ENCODE measurements around the gene C3orf22.

Gene C3orf22

DNA sequence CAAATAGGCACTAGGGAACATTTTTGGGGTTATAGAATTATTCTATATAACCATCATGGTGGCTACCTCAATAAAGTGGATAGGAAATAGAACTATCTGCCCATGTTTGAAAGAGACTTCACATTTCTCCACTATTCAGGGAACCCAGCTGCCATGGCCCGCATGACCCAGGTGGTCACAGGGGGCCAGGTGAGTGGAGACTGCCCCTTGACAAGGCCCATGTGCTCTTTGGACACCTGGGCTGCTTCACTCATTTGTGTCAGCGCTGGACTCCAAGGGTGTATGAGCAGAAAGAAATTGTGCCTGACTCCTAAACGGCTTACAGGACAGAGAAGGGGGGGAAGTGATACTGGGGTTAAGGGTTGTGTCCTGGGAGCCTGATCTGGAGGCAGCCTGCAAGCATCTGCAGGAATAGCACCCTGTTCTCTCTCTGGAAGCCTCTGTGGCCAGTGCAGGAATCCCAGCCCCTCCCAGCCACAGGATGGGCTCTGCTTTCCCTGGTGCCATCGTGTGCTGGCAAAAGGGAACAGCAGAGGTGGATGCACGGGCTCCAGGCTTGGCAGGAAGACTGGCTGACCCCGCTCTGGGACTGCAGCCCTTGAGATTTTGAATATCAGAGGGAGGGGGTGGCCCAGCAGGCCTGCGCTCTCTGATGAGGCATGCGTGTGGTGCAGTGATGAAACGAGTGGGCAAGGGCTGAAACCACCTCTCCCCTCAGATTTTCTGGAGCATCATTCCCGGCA lies 9.1 kb upstream of the C3orf22 start:
- DNase-seq (ENCODE audit: low read depth in 1 of 2, low spot score in 1 of 2): no peak
- H3K27me3 ChIP-seq (ENCODE audit: insufficient read depth, poor library complexity, severe bottlenecking): no peaks in the 10 kb centered on the region
- TF ChIP-seq POLR2AphosphoS5 (IDR thresholded peaks at IDR 0.05; ENCODE audit: low read depth) (no peak), GABPA (IDR thresholded peaks at IDR 0.05; ENCODE audit: low read depth) (no peak), SPI1 (IDR thresholded peaks at IDR 0.05; ENCODE audit: borderline replicate concordance, low read depth) (no peak), REST (IDR thresholded peaks at IDR 0.05; ENCODE audit: insufficient replicate concordance, low read depth) (no peak)
- TF ChIP-seq, protein P1, sequence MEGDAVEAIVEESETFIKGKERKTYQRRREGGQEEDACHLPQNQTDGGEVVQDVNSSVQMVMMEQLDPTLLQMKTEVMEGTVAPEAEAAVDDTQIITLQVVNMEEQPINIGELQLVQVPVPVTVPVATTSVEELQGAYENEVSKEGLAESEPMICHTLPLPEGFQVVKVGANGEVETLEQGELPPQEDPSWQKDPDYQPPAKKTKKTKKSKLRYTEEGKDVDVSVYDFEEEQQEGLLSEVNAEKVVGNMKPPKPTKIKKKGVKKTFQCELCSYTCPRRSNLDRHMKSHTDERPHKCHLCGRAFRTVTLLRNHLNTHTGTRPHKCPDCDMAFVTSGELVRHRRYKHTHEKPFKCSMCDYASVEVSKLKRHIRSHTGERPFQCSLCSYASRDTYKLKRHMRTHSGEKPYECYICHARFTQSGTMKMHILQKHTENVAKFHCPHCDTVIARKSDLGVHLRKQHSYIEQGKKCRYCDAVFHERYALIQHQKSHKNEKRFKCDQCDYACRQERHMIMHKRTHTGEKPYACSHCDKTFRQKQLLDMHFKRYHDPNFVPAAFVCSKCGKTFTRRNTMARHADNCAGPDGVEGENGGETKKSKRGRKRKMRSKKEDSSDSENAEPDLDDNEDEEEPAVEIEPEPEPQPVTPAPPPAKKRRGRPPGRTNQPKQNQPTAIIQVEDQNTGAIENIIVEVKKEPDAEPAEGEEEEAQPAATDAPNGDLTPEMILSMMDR (IDR thresholded peaks at IDR 0.05; ENCODE audit: insufficient read depth, low read length): no peak
- no peak overlapping the region for H3K4me3 ChIP-seq (replicated peaks; ENCODE audit: insufficient read depth, low read length)
- H3K27ac ChIP-seq (replicated peaks): no peak overlapping the region

DNA sequence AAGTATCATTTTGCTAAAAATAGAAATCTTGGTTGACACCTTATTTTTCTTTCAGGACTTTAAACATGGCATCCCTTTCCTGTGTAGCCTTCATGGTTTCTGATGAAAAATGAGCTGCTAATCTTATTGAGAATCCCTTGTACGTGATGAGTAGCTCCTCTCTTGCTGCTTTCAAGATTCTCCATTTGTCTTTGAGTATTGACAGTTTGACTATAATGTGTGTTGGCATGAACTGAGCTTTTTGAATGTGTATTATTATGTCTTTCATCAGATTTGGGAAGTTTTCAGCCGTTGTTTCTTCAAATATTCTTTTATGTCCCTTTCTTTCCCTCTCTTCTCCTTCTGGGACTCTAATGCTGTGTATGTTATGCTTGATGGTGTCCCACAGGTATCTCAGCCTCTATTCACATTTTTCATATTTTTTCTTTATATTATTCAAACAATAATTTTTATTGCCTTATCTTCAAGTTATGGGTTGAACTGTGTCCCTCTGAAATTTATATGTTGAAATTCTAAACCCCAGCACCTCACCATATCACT lies 4.1 kb upstream of the C3orf22 start:
- Histone ChIP-seq H3K27me3 (ENCODE audit: insufficient read depth, poor library complexity, severe bottlenecking) (no peaks in the 10 kb centered on the region), H3K27ac (replicated peaks) (no peak overlapping the region), H3K4me3 (replicated peaks; ENCODE audit: insufficient read depth, low read length) (no peak overlapping the region)
- TF ChIP-seq POLR2AphosphoS5 (IDR thresholded peaks at IDR 0.05; ENCODE audit: low read depth) (no peak), GABPA (IDR thresholded peaks at IDR 0.05; ENCODE audit: low read depth) (no peak), SPI1 (IDR thresholded peaks at IDR 0.05; ENCODE audit: borderline replicate concordance, low read depth) (no peak), REST (IDR thresholded peaks at IDR 0.05; ENCODE audit: insufficient replicate concordance, low read depth) (no peak)
- TF ChIP-seq, protein P1 (IDR thresholded peaks at IDR 0.05; ENCODE audit: insufficient read depth, low read length): no peak
- no peak for DNase-seq (ENCODE audit: low read depth in 1 of 2, low spot score in 1 of 2)

DNA sequence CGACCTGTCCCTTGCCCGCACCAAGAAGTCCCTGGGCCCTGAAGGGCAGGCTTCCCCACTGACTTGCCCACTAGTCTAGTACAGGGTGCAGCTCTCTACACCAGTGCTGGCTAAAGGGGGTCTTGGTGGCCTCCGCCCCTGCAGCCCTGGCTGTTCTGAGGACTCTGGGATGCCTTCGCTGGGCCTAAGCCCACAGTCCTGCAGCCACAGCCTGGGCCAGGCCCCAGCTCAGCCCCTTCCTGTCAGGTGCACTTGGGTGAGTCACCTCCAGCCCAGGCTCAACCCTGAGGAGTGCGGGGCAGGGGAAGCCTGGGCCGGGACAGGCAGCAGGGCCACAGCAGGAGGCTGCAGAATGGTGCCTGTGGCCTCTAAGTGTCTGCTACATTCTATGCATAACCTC lies 971 bp downstream of the C3orf22 start:
- Histone ChIP-seq H3K27ac (replicated peaks) (no peak overlapping the region), H3K27me3 (ENCODE audit: insufficient read depth, poor library complexity, severe bottlenecking) (no peaks in the 10 kb centered on the region), H3K4me3 (replicated peaks; ENCODE audit: insufficient read depth, low read length) (no peak overlapping the region)
- TF ChIP-seq POLR2AphosphoS5 (IDR thresholded peaks at IDR 0.05; ENCODE audit: low read depth): no peak
- TF ChIP-seq REST (IDR thresholded peaks at IDR 0.05; ENCODE audit: insufficient replicate concordance, low read depth): no peak
- no peak for TF ChIP-seq GABPA (IDR thresholded peaks at IDR 0.05; ENCODE audit: low read depth)
- TF ChIP-seq SPI1 (IDR thresholded peaks at IDR 0.05; ENCODE audit: borderline replicate concordance, low read depth): no peak
- TF ChIP-seq, protein P1 (IDR thresholded peaks at IDR 0.05; ENCODE audit: insufficient read depth, low read length): no peak
- no peak for DNase-seq (ENCODE audit: low read depth in 1 of 2, low spot score in 1 of 2)
